Activated T-cell treated with anti-CD3 and anti-CD28 coated beads, Interleukin-2, amount 50 U/mL, for 72 hours (primary cell): ENCODE results near the gene CD82. TPM values are rescaled to one million over a fixed set of nuclear protein-coding genes. Genes with fewer than 3 reads are reported as not detected.

Experiments used
- ATAC-seq, 2 donors: fragments of 150-1000 bp; cut with Tn5 transposase; replicated peaks in 1 of 2; 2 replicates each; pipeline ENCODE4 v1.10.0; 2021; ENCODE audit warnings: moderate library complexity in 2 of 2, mild to moderate bottlenecking in 1 of 2
- DNase-seq, 2 donors: peaks; one replicate each; pipeline ENCODE4 v3.0.0; 2021 to 2022; ENCODE audit warnings: mixed read lengths in 1 of 2
- H3K27ac Mint-ChIP-seq: one replicate; pipeline ENCODE4 v1.8.0; 2022; ENCODE audit warnings: mild to moderate bottlenecking, moderate library complexity, mixed read lengths
- H3K27me3 Mint-ChIP-seq: one replicate; pipeline ENCODE4 v1.8.0; 2022; ENCODE audit warnings: low read depth, mixed read lengths
- H3K36me3 Mint-ChIP-seq, 2 donors: one replicate each; pipeline ENCODE4 v1.8.0; 2022; ENCODE audit warnings: mixed read lengths in 2 of 2, mild to moderate bottlenecking in 1 of 2; ENCODE audit not compliant: insufficient read depth in 2 of 2
- H3K4me1 Mint-ChIP-seq: one replicate; pipeline ENCODE4 v1.8.0; 2022; ENCODE audit warnings: low read depth, mixed read lengths
- H3K4me3 Mint-ChIP-seq, 2 donors: one replicate each; pipeline ENCODE4 v1.8.0; 2022; ENCODE audit warnings: mild to moderate bottlenecking in 2 of 2, mixed read lengths in 2 of 2, moderate library complexity in 2 of 2
- H3K9me3 Mint-ChIP-seq, 2 donors: one replicate each; pipeline ENCODE4 v1.8.0; 2022; ENCODE audit warnings: mixed read lengths in 2 of 2
- total RNA-seq, 2 donors: library from RNA; stranded (reverse); gene quantifications; one replicate each; pipeline ENCODE4 v1.2.3, GENCODE V29; 2022

Gene CD82
- total RNA-seq, 2 donors from 2014 or later: 364 to 421 TPM

DNA sequence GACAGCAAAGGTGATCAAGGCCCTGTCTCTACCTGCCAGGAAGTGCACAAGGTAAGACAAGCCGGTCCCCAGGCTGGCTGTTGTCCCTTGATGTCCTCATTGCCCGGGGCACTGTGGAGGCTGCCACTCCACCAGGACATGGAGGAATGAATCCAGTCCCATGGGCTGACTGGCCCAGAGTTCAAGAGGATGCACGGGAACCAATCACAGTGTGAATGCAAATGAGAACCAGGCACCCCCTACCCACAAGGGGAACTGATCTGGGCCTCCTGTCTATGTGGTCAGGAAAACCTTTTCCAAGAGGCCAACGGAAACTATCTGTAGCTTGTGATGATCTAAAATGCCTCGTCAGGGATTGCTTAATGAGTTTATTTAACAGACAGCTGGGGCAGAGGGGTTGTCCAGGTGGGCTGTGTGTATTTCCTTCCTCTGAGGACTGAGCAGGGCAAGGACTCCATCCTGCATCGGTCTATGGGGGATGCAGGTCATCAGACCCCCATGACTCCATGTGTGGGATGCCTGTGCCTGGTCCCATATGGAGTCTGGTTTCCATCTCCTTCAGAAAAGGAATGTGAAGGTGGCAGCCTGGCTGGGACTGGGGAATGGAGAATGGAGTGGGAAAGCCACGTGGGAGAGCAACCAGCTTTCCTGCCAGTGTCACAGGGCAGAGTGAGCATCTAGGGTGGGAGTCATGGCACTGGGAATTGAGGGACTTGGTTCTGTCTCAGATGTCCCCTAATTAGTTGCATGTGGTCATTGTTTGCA is 60.5 kb downstream of the CD82 start:
- H3K9me3 Mint-ChIP-seq: peaks cover 0 to 3% of the 10 kb centered on the region in 2 donors
- no peaks in the 10 kb centered on the region for H3K27me3 Mint-ChIP-seq
- no peak overlapping the region for H3K4me3 Mint-ChIP-seq
- H3K27ac Mint-ChIP-seq: no peak overlapping the region
- peaks cover 24% of the 10 kb centered on the region for H3K4me1 Mint-ChIP-seq
- ATAC-seq: no peak
- no peaks in the 10 kb centered on the region for H3K36me3 Mint-ChIP-seq
- no peak for DNase-seq

DNA sequence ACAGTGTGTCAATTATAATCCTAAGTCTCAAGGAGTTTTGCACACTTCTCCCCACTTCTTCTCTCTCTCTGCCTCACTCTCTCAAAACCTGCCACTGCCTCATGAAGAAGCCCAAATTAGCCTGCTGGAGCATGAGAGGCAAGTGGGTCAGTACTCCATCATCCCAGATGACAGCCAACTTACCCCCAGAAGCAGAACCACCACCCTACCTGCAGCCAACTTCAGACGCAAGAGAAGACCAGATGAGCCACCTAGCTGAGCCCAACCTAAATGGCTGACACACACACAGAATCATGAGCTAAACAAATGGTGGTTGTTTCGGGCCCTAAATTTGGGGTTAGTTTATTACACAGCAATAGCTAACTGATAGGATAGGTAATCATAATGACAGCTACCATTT is 61.2 kb downstream of the CD82 start:
- ATAC-seq (no peak), DNase-seq (no peak)
- H3K36me3 Mint-ChIP-seq: no peaks in the 10 kb centered on the region
- H3K9me3 Mint-ChIP-seq: peaks cover 0 to 3% of the 10 kb centered on the region in 2 donors
- H3K4me1 Mint-ChIP-seq: peaks cover 20% of the 10 kb centered on the region
- no peak overlapping the region for H3K27ac Mint-ChIP-seq
- H3K27me3 Mint-ChIP-seq: no peaks in the 10 kb centered on the region
- no peak overlapping the region for H3K4me3 Mint-ChIP-seq

DNA sequence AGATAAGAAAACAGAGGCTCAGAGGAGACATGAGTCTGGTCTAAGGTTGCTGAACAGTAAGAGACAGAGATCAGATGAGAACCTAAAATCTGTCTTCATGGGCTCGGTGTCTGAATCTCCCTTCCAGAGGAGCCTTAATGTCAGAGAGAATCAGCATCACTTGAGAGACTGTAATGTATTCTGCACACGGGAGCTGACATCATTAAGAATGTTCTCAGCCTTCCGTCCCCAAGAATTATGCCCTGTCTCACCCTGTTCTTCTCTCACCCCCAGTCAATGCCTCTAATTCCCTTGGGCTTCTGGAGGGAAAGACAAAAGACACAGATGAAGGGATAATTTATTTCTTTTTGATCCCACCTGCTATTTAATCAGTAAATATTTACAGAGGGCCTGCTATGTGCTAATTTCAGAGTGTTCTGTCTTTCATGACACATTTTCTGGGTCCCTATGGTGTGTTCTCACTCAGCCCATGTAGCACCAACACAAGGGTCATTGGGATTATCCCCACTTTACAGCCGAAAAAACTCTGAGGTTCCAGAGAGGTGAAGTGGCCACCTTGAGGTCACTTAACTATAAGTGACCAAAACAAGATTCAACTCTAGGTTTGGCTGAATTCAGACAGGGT is 61.8 kb downstream of the CD82 start:
- H3K9me3 Mint-ChIP-seq: peaks cover 0 to 3% of the 10 kb centered on the region in 2 donors
- no peaks in the 10 kb centered on the region for H3K36me3 Mint-ChIP-seq
- no peak overlapping the region for H3K4me3 Mint-ChIP-seq
- peaks cover 20% of the 10 kb centered on the region for H3K4me1 Mint-ChIP-seq
- DNase-seq (no peak), ATAC-seq (no peak)
- no peaks in the 10 kb centered on the region for H3K27me3 Mint-ChIP-seq
- H3K27ac Mint-ChIP-seq: no peak overlapping the region

DNA sequence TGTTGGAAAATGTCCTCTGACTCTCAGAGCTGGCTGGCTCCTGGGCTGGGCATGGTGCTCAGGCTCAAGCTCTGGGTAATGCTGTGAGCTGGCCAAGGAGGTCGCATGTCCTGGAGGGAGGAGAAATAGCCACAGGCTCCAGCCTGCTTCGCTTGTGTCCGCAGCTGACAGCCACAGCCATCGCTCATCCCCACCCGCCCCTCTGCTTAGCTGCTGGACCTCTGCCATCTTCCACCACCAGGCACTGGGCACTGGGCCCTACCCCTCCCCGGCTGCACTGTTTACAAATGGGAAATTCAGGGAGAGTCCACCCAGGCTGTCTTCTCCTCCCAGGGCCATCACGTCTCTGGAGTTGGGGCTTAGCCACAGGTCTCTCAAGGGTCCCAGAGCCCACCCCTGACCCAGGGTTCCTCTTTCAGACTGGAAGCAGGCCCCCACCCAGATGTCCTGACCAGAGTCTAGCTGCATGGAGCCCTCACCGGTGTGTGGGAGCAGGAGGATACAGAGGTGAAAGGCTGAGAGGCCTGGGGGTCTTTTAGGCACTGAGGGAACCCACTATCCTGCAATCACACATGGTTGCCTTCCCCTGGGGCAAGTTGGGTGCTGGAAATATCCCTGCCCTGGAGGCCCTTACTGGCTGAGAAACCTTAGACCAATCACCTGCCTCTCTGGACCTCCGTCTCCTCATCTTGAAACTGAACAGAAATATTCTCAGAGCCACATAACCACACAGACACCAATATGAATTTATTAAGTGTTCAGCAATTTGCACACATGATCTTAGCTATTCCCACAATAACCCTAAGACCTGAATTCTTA is 62.7 kb downstream of the CD82 start:
- H3K36me3 Mint-ChIP-seq: no peaks in the 10 kb centered on the region
- H3K4me3 Mint-ChIP-seq: no peak overlapping the region
- DNase-seq (no peak), ATAC-seq (peak in 1 of 2 donors; percentile 3)
- peaks cover 19% of the 10 kb centered on the region for H3K4me1 Mint-ChIP-seq
- peaks cover 0 to 3% of the 10 kb centered on the region in 2 donors for H3K9me3 Mint-ChIP-seq
- no peaks in the 10 kb centered on the region for H3K27me3 Mint-ChIP-seq
- H3K27ac Mint-ChIP-seq: no peak overlapping the region

DNA sequence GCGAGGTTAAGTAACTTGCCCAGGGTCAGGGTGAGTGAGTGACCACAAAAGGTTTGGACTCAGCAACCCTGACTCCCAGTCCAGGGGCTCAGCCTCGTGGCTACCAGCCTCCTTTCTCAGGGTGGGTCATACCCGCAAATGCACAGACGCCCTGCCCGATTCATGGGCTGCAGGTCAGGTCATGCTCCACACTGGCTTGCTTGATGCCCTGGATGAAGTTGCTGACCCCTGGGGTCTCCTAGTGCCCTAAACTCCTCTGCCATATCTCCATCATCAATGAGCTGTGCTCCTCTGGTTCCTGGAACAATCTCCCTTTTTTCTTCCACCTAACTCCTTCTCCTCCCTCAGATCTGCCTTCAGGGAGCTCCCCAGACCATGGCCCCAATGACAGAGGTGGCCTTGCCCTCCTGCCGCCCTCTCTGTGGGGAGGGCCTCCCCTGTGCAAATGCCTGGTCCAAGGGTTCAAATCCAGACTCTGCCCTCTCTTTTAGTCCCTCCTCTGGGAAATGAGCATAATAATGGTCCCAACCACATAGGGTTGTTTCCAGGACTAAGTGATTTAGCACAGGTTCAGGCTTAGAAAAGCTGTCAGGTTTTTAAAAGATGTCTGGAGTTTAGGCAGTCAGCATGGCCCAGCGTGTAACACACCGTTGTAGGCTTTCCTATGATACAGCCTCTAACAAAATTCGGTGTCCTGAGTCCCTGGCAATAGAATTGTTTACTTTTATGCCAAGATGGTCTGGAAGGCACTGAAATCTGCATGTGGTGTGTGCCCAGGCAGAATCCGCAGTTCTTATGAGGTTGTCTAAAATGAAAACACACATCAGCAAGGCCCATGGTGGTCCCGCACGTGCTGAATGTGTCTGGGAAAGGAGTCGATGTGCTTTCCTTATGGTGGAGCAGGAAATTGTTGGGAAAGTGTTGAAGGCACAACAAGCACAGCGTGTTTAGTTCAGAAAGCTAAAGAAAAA is 63.6 kb downstream of the CD82 start:
- DNase-seq: no peak
- peak overlapping the region; percentile 24 for H3K27ac Mint-ChIP-seq
- H3K4me3 Mint-ChIP-seq: no peak overlapping the region
- H3K36me3 Mint-ChIP-seq: no peaks in the 10 kb centered on the region
- H3K4me1 Mint-ChIP-seq: peaks cover 10% of the 10 kb centered on the region
- peaks cover 0 to 3% of the 10 kb centered on the region in 2 donors for H3K9me3 Mint-ChIP-seq
- peak in 1 of 2 donors; percentile 3 for ATAC-seq
- peaks cover 6% of the 10 kb centered on the region for H3K27me3 Mint-ChIP-seq

DNA sequence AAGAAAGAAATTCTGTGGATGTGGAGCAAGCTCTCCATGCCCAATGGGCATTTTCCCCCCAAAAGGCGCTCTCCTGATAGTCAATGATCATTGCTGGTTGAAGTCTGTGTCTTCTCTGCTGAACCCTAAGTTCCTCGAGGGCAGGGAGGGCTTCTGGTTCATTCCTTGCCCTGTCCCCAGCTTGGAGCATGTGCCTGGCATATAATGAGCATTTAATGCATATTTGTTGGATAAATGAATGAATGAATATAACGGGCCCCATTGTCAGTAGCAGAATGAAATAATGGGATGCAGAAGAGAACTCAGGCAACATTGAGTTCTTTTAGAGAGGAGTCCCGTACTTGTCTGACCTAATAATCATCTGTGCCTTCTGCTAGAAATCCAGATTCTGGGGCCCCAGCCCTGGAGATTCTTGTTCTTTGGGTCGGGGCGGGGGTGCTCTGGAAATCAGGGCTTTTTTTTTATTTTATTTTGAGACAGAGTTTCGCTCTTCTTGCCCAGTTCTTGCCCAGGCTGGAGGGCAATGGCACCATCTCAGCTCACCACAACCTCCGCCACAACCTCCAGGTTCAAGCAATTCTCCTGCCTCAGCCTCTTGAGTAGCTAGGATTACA is 64.4 kb downstream of the CD82 start:
- Mint-ChIP-seq H3K9me3 (peaks cover 0 to 3% of the 10 kb centered on the region in 2 donors), H3K27me3 (peaks cover 6% of the 10 kb centered on the region), H3K4me3 (no peak overlapping the region), H3K4me1 (peaks cover 7% of the 10 kb centered on the region), H3K27ac (no peak overlapping the region), H3K36me3 (no peaks in the 10 kb centered on the region)
- DNase-seq (no peak), ATAC-seq (no peak)

DNA sequence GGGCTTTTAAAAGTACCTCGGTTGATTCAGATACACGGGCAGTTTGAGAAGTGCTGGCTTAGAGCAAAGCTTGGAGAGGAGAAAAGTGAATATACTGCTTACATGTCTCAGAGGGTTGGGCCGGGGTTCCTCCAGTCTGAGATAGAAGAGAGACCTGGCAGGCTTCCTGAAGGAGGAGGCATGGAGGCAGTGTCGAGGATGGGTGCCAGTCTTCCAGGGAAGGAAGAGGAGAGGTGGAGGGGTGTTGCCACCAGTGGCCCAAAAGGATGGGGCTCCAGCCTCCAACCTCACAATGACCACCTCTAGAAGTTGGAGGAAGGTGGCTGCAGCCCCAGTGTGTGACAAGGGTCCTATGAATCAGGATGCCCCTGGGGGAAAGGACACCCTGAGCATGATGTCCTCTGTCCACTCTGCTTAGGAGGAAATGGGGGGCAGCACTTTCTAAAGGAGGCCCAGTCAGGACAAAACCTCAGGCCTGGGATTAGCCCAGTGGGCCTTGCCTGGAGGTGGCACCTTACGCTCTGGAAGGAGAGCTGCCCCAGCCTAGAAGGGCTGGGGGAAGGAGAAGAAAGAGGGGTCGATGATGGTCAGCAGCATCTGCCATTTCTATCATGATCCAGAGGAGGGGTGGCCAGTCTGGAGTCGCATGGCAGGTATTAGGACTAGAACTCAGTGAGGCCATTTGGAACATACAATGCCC is 65.2 kb downstream of the CD82 start:
- H3K4me1 Mint-ChIP-seq: peaks cover 7% of the 10 kb centered on the region
- no peak overlapping the region for H3K4me3 Mint-ChIP-seq
- H3K27me3 Mint-ChIP-seq: peaks cover 13% of the 10 kb centered on the region
- H3K36me3 Mint-ChIP-seq: no peaks in the 10 kb centered on the region
- ATAC-seq: no peak
- DNase-seq: no peak
- no peak overlapping the region for H3K27ac Mint-ChIP-seq
- peaks cover 0 to 3% of the 10 kb centered on the region in 2 donors for H3K9me3 Mint-ChIP-seq

DNA sequence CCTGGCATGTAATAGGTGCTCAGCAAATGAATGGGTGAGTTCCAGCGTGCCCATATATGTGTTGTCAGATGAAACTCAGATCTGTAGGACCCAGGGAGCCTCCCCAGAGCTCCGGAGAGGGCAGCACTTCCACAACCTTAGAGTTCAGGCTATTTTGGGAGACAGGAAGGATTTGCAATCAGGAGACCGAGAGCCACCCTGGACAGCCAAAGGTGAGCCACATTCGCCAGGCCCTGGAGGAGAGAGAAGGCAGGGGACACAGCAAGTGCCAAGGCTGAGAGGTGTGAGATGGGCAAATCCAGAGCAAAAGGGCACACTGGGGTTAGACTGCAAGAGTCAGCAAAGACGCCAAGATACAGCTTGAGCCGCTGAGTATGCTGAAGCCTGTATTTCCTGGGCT is 66.4 kb downstream of the CD82 start:
- no peaks in the 10 kb centered on the region for H3K36me3 Mint-ChIP-seq
- DNase-seq (no peak), ATAC-seq (no peak)
- H3K27ac Mint-ChIP-seq: no peak overlapping the region
- no peaks in the 10 kb centered on the region for H3K9me3 Mint-ChIP-seq
- no peak overlapping the region for H3K4me3 Mint-ChIP-seq
- peaks cover 7% of the 10 kb centered on the region for H3K4me1 Mint-ChIP-seq
- H3K27me3 Mint-ChIP-seq: peaks cover 19% of the 10 kb centered on the region

DNA sequence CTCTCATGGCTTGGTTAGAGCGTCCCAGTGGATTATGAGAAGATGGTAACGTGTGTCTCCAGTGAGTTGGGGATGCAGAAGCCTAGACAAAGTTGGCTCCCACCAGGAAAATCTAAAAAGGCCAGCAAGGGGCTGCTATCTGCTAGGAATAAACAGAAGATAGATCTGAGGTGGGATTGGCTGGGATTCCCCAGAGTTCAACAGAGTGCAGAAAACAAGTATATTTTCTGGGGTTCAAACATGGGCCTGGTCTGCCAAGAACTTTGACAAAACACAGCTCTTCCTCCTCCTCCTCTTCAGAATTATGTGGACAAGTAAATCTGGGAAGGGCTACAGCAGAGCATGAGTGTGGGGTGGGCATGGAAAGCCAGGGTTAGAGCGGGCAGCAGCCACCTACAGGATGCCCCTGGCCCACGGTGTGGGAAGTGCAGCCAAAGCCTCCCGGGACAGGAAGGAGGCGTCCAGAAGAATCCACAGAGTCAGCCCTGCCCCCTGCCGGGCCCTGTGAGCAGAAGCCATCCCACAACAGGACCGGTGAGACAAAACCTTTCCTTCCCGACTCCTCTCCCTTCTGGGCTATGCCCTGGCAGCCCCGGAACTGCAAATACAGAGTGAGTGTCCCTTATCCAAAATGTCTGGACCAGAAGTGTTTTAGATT is 67.1 kb downstream of the CD82 start:
- Mint-ChIP-seq H3K27me3 (peaks cover 26% of the 10 kb centered on the region), H3K27ac (no peak overlapping the region), H3K9me3 (no peaks in the 10 kb centered on the region), H3K36me3 (no peaks in the 10 kb centered on the region), H3K4me1 (peaks cover 7% of the 10 kb centered on the region), H3K4me3 (no peak overlapping the region)
- ATAC-seq (peak; percentile 45 to 47), DNase-seq (peak; percentile 30 to 32)

DNA sequence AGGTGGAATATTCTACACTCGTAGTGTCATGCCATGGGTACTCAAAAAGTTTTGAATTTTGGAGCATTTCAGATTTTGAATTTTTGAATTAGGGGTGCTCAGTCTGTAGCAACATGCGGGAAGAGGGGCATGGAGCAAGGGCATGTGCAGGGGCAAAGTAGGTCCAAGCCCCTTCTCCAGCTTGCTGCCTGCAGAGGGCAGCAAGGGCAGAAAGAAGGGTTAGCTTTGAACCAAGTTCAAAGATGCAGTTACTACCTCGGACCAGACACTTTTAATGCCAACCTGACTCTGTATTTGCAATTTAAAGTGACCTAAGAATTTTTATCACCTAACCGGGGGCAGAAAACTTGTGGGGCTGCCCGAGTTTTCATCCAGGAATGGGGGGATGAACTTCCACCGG is 68.2 kb downstream of the CD82 start:
- DNase-seq: no peak
- H3K9me3 Mint-ChIP-seq: no peaks in the 10 kb centered on the region
- ATAC-seq: no peak
- H3K27me3 Mint-ChIP-seq: peaks cover 26% of the 10 kb centered on the region
- H3K4me3 Mint-ChIP-seq: no peak overlapping the region
- H3K27ac Mint-ChIP-seq: no peak overlapping the region
- peaks cover 5% of the 10 kb centered on the region for H3K4me1 Mint-ChIP-seq
- no peaks in the 10 kb centered on the region for H3K36me3 Mint-ChIP-seq

DNA sequence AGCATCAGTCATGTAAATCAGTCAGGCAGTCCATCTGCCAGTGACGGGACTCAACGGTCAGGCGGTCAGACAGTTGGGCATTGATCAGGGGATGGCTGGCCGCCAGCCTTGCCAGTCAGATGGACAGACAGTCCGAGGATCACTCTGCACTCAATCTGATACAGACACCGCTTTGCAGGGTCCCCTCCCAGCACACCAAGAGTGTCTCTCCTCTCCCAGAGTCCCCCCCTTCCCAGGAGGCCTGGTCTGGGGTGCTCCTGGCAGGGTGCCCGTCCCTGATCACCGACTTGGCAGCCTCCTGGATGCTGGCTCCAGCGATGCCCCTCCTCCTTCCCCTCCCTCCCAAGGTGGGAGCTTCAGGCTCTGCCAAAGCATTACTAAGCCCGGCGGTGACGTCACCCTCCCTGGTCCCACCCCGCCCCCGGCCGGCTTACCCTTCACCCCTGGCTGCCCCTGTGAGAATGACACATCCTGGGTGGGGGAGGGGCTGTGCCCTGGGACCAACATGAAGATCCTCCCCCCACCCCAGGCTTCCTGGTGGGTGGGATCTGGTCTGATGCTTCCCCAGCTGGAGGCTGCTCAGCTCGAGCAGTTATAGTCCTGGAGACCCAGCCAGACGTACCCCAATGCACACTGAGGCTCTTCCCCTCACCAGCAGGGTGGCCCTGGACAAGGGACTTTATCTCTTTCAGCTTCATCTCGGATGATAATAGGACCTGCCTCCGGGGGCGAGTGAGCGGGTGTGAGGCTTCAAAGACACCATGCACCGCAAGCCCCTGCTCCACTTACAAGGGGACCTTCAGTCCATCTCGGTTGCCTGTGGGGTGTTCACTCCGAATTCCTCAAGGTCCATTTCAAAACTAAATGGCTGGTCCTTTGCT is 69.2 kb downstream of the CD82 start:
- Mint-ChIP-seq H3K4me1 (no peaks in the 10 kb centered on the region), H3K36me3 (no peaks in the 10 kb centered on the region), H3K4me3 (no peak overlapping the region), H3K9me3 (no peaks in the 10 kb centered on the region), H3K27me3 (peaks cover 26% of the 10 kb centered on the region), H3K27ac (no peak overlapping the region)
- ATAC-seq (no peak), DNase-seq (no peak)
